ENCODE results near the gene CLEC16A.
A peak's percentile ranks its signal among the peaks of the same experiment; 100 is the strongest.

The CLEC16A gene

GRCh38 chr16:11152677-11153331 is 208.4 kb downstream of the CLEC16A start:
- H3K4me1 ChIP-seq (ENCODE audit: insufficient read depth, low read length), result peaks cover 10% of the 10 kb centered on the region
- no peak overlapping the region for H3K27ac ChIP-seq (ENCODE audit: low read length)
- ATAC-seq (ENCODE audit: insufficient read depth, low read depth), result no peak
- H3K9ac ChIP-seq (ENCODE audit: low read depth, low read length), result no peak overlapping the region
- no peaks in the 10 kb centered on the region for H4K20me1 ChIP-seq (ENCODE audit: insufficient read depth, low read length)
- H3K79me2 ChIP-seq (ENCODE audit: insufficient read depth, low read length), result no peaks in the 10 kb centered on the region
- H2AFZ ChIP-seq (ENCODE audit: low read depth, low read length), result no peak overlapping the region
- no peaks in the 10 kb centered on the region for H3K27me3 ChIP-seq (ENCODE audit: insufficient read depth, low read length, poor library complexity)
- DNase-seq, result no peak
- TF ChIP-seq EZH2 (IDR thresholded peaks at IDR 0.05; ENCODE audit: borderline replicate concordance, low read depth, low read length, severe bottlenecking), result no peak
- TF ChIP-seq, protein P1, sequence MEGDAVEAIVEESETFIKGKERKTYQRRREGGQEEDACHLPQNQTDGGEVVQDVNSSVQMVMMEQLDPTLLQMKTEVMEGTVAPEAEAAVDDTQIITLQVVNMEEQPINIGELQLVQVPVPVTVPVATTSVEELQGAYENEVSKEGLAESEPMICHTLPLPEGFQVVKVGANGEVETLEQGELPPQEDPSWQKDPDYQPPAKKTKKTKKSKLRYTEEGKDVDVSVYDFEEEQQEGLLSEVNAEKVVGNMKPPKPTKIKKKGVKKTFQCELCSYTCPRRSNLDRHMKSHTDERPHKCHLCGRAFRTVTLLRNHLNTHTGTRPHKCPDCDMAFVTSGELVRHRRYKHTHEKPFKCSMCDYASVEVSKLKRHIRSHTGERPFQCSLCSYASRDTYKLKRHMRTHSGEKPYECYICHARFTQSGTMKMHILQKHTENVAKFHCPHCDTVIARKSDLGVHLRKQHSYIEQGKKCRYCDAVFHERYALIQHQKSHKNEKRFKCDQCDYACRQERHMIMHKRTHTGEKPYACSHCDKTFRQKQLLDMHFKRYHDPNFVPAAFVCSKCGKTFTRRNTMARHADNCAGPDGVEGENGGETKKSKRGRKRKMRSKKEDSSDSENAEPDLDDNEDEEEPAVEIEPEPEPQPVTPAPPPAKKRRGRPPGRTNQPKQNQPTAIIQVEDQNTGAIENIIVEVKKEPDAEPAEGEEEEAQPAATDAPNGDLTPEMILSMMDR (IDR thresholded peaks at IDR 0.05; ENCODE audit: borderline replicate concordance, extremely low read depth, low read length, poor library complexity, severe bottlenecking), result no peak
- peaks cover 13% of the 10 kb centered on the region; the same call in 1 of the 2 replicates for H3K36me3 ChIP-seq (ENCODE audit: insufficient read depth, low read length)
- H3K4me2 ChIP-seq (ENCODE audit: insufficient read depth, low read length), result no peak overlapping the region
- no peaks in the 10 kb centered on the region for H3K9me3 ChIP-seq (ENCODE audit: insufficient read depth, low read length, severe bottlenecking)
- no peak overlapping the region for H3K4me3 ChIP-seq (ENCODE audit: low read depth in 1 of 2, low read length in 2 of 2)

GRCh38 chr16:11155284-11155806 is 211.0 kb downstream of the CLEC16A start:
- peaks cover 25% of the 10 kb centered on the region for H3K4me1 ChIP-seq (ENCODE audit: insufficient read depth, low read length)
- H3K27me3 ChIP-seq (ENCODE audit: insufficient read depth, low read length, poor library complexity), result no peaks in the 10 kb centered on the region
- no peak for ATAC-seq (ENCODE audit: insufficient read depth, low read depth)
- no peaks in the 10 kb centered on the region for H3K79me2 ChIP-seq (ENCODE audit: insufficient read depth, low read length)
- H3K9ac ChIP-seq (ENCODE audit: low read depth, low read length), result no peak overlapping the region
- H3K4me2 ChIP-seq (ENCODE audit: insufficient read depth, low read length), result no peak overlapping the region
- H2AFZ ChIP-seq (ENCODE audit: low read depth, low read length), result no peak overlapping the region
- no peaks in the 10 kb centered on the region for H3K9me3 ChIP-seq (ENCODE audit: insufficient read depth, low read length, severe bottlenecking)
- no peak for DNase-seq
- H3K27ac ChIP-seq (ENCODE audit: low read length), result peak overlapping the region; percentile 23; the same call in 1 of the 2 replicates
- H3K4me3 ChIP-seq (ENCODE audit: low read depth in 1 of 2, low read length in 2 of 2), result no peak overlapping the region
- no peaks in the 10 kb centered on the region for H4K20me1 ChIP-seq (ENCODE audit: insufficient read depth, low read length)
- TF ChIP-seq EZH2 (IDR thresholded peaks at IDR 0.05; ENCODE audit: borderline replicate concordance, low read depth, low read length, severe bottlenecking), result no peak
- TF ChIP-seq, protein P1 (IDR thresholded peaks at IDR 0.05; ENCODE audit: borderline replicate concordance, extremely low read depth, low read length, poor library complexity, severe bottlenecking), result no peak
- H3K36me3 ChIP-seq (ENCODE audit: insufficient read depth, low read length), result peaks cover 3% of the 10 kb centered on the region

- Histone ChIP-seq H3K27me3 (ENCODE audit: insufficient read depth, low read length, poor library complexity) (no peaks in the 10 kb centered on the region), H3K9me3 (ENCODE audit: insufficient read depth, low read length, severe bottlenecking) (no peaks in the 10 kb centered on the region), H3K4me1 (ENCODE audit: insufficient read depth, low read length) (peaks cover 31% of the 10 kb centered on the region), H3K79me2 (ENCODE audit: insufficient read depth, low read length) (no peaks in the 10 kb centered on the region), H3K27ac (ENCODE audit: low read length) (peak overlapping the region; percentile 41; the same call in 1 of the 2 replicates), H4K20me1 (ENCODE audit: insufficient read depth, low read length) (no peaks in the 10 kb centered on the region), H3K4me3 (ENCODE audit: low read depth in 1 of 2, low read length in 2 of 2) (no peak overlapping the region), H3K9ac (ENCODE audit: low read depth, low read length) (no peak overlapping the region), H2AFZ (ENCODE audit: low read depth, low read length) (no peak overlapping the region), H3K36me3 (ENCODE audit: insufficient read depth, low read length) (no peaks in the 10 kb centered on the region; the same call in 1 of the 2 replicates), H3K4me2 (ENCODE audit: insufficient read depth, low read length) (no peak overlapping the region)
- TF ChIP-seq EZH2 (IDR thresholded peaks at IDR 0.05; ENCODE audit: borderline replicate concordance, low read depth, low read length, severe bottlenecking), result no peak
- TF ChIP-seq, protein P1 (IDR thresholded peaks at IDR 0.05; ENCODE audit: borderline replicate concordance, extremely low read depth, low read length, poor library complexity, severe bottlenecking), result no peak
- ATAC-seq (ENCODE audit: insufficient read depth, low read depth), result no peak
- DNase-seq, result no peak
Measured at GRCh38 chr16:11156401-11156800, 212.0 kb downstream of the CLEC16A start.
